DND-41 (cell line): Measurements from ENCODE around the gene RHOBTB3.

Experiments used
- EZH2 ChIP-seq: IDR thresholded peaks from 3 replicates; pipeline ENCODE4 v1.6.1; 2012; ENCODE audit warnings: borderline replicate concordance, low read depth, mild to moderate bottlenecking, moderate library complexity, low read length, inconsistent platforms; ENCODE audit not compliant: severe bottlenecking
- TF ChIP-seq, protein P1 (sequence below): IDR thresholded peaks from 2 replicates; pipeline ENCODE4 v1.5.1; 2012; ENCODE audit warnings: borderline replicate concordance, low read length, moderate library complexity, mild to moderate bottlenecking; ENCODE audit not compliant: poor library complexity, severe bottlenecking; ENCODE audit errors: extremely low read depth

DNA sequence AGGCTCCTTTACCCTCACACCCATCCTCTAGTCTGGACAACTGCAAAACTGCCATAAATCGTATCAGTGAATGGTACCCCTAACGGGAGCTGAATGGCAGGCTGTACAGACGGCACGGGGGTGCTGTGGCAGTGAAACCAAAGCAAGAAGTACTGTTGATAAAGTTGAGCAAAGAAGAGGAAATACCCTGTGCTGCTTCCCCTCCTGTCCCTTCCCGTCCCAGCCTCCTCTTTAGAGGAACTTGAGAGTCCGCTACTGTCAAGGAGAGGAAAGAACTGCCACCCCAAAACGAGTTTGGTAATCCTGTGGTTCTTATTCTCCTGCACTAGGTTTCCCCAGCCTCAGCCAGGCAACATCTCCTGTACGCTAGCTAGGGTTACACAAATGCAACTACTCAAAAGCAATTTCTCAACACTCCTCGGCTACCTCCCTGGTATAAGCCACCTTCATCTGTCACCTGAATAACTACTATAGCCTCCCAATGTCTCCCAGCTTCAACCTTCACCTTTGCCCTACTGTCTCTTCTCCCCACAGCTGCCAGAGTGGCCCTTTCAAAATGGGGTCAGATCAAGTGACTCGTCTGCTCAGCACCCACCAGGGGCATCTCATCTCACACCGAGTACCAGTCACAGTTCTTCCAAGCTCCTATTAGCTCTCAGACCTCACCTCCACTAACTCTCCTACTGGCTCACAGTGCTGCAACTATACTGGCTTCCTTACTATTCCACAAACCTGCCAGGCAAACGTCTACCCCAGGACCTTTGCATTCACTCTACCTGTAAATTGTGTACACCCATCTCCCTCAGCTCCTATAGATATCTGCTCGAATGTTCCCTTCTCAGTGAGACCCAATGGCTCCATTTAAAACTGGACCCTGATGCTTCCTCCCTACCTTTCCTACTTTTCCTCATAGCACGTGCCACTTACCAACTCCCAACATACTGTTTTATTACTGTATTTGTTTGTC, 87.3 kb downstream of the RHOBTB3 start:
- TF ChIP-seq, protein P1, sequence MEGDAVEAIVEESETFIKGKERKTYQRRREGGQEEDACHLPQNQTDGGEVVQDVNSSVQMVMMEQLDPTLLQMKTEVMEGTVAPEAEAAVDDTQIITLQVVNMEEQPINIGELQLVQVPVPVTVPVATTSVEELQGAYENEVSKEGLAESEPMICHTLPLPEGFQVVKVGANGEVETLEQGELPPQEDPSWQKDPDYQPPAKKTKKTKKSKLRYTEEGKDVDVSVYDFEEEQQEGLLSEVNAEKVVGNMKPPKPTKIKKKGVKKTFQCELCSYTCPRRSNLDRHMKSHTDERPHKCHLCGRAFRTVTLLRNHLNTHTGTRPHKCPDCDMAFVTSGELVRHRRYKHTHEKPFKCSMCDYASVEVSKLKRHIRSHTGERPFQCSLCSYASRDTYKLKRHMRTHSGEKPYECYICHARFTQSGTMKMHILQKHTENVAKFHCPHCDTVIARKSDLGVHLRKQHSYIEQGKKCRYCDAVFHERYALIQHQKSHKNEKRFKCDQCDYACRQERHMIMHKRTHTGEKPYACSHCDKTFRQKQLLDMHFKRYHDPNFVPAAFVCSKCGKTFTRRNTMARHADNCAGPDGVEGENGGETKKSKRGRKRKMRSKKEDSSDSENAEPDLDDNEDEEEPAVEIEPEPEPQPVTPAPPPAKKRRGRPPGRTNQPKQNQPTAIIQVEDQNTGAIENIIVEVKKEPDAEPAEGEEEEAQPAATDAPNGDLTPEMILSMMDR = no peak
- TF ChIP-seq EZH2 = no peak
